Fibroblast of skin of abdomen (primary cell): ENCODE measurements around the gene TMEM150B. TPM values are rescaled to one million over a fixed set of nuclear protein-coding genes. Genes with fewer than 3 reads are reported as not detected.

Experiments used
- DNase-seq: peaks from one replicate; pipeline ENCODE4 v3.0.0-alpha.2; 2013
- polyA plus RNA-seq, 2 experiments: library from polyadenylated mRNA; unstranded; fragments of 120-200 nt; gene quantifications; one replicate each; pipeline ENCODE4 v1.2.1, GENCODE V29; 2013; ENCODE audit not compliant: insufficient read length in 2 of 2

The TMEM150B gene
- not detected for polyA plus RNA-seq (2013, experiment 1 of 2; ENCODE audit: insufficient read length)
- polyA plus RNA-seq (2013, experiment 2 of 2; ENCODE audit: insufficient read length), result not detected

- DNase-seq, result no peak
Measured at GRCh38 chr19:55325172-55325571, at the start of gene TMEM150B. TSS of gene TMEM150B (minus strand) at chr19:55325341. CDS start at chr19:55321036, 4,305 bp downstream.

DNA sequence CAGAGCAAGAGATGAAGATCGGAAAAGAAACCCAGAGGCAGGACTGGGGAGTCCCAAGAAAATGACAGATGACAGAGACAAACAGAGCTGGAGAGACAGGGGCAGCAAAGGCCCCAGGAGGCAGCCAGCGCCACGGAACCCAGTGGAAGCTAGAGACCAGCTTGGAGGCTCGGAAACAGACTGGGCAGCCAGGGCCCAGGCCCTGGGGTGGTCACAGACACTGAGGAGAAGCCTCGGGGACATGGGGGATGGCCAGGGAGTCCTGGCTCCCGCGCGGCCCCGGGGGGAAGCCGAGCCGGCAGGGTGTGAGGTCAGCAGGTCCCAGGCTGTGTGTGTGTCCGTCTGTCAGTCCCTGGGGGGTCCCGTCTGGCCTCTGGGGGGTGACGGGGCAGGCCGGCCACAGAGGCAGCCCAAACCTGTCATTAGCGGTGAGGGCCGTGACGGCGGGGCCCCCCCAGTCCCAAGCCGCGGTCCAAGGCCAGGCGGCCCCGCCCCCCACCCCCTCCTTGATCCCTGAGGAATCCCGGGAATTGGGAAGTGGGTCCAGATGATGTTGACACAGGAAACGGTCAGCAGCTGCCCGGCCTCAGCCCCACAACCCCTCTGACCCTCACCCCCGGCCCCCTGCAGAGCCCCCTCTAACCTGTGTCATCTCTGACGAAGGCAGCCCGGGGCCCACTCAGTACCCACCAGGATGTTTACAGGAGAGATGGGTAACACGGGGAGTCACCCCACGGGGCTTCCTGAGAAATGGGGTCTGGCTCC is 49.0 kb upstream of the TMEM150B start:
- peak; percentile 44 for DNase-seq

- peak; percentile 33 for DNase-seq
Measured at GRCh38 chr19:55373306-55373992, 48.3 kb upstream of the TMEM150B start.

GRCh38 chr19:55372316-55373081 is 47.4 kb upstream of the TMEM150B start:
- peak; percentile 78 for DNase-seq

GRCh38 chr19:55370305-55370988 is 45.3 kb upstream of the TMEM150B start, which contains the start of gene IL11:
TSS of gene IL11 (minus strand) at chr19:55370463. CDS start at chr19:55370310, 153 bp downstream.
- peak; percentile 82 for DNase-seq

DNA sequence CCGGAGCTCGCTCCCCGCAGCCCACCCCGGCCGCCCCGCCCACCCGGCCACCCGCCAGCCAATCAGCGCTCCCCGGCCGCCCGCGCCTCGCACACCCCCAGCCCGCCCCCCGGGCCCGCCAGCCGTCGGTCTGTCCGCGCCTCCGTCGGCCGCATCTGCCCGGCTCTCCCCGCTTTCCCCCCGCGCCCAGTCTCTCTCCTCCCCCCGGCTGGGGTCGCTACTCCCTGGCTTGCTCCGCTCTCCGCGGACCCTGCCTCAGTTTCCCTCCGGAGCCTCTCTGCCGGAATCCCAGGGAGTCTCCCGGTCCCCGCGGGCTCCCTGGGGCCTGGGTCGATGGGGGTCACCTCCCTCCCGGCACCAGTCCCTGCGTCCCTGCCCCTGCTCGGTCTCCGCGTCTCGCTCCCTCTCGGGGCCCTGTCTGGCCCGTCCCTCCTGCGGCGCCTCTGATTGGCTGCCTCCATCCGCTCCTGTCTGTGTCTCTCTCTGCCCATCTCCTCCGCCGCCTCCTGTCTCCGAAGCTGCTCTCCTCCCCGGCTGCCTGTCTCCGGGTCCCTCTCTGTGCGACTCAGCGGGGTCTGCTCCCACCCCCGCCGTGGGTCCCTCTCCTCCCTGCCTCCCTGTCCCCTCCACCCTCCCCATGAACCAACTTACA is 44.6 kb upstream of the TMEM150B start:
- peak; percentile 83 for DNase-seq

GRCh38 chr19:55368701-55369563 is 43.8 kb upstream of the TMEM150B start:
- peak; percentile 71 for DNase-seq

DNA sequence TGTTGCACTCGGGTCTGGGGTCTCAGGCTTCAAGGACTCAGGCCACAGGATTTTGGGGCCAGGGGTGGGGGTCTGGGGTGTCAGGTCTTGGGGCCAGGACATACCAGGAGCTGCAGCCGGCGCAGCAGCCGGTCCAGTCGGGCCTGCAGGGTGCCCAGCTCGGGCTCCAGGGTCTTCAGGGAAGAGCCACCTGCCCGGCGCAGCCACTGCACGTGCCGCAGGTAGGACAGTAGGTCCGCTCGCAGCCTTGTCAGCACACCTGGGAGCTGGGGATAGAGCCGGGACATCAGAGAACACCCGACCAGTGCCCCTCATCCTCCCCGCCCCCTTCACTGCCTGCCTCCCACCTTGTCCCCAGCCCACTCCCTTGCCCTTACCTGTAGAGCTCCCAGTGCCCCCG is 43.0 kb upstream of the TMEM150B start:
- no peak for DNase-seq

DNA sequence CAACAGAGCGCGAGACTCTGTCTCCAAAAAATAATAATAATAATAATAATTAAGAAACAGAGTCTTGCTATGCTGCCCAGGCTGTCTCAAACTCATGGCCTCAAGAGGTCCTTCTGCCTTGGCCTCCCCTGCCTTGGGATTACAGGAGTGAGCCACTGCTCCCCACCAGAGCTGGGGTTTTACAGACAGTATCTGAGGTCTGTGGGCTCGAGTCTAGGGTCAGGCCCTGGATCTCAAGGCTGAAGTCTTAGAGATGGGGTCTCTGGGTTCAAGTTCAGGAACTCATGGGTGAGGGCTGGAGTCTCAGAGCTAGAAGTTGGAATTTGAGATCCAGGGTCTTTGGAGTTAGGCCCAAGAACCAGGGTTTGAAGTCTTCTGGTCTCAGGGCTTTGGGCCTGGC is 41.6 kb upstream of the TMEM150B start:
- DNase-seq, result no peak

DNA sequence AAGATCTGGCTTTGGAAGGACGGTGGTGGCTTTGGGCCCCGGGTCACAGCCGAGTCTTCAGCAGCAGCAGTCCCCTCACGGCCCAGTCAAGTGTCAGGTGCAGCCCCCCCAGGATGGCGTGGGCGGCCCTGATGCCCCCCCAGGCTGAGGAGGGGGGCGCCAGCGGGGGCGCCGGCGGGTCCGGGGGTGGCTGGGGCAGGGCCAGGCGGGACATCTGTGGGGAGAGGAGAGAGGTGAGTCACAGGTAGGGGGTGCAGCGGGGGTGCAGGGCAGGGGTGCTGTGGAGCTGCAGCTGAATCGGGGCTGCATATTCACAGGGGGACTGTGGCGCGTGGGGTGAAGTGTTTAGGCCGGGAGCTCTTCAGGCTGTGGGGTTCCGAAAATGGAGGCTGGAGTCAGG is 40.8 kb upstream of the TMEM150B start:
- DNase-seq, result no peak

DNA sequence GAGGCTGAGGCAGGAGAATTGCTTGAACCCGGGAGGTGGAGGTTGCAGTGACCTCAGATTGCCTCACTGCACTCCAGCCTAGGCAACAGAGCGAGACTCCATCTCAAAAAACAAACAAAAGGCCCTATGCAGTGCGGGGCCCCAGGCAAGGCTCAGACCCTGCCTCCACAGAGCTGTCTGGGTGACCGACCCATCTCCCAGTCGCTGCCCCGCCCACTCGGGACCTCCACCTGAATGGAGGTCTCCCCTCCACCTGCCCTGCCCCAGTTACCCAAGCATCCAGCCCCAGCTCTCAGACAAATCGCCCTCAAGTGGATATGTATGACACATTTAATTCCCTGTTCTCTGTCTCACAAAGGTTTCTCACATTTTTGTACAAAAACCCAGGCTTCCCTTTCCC is 40.1 kb upstream of the TMEM150B start:
- DNase-seq, result no peak

- no peak for DNase-seq
Measured at GRCh38 chr19:55362990-55363716, 38.0 kb upstream of the TMEM150B start, which contains the start of gene GARIN5B. TSS of gene GARIN5B (minus strand) at chr19:55363260. CDS start at chr19:55363066, 194 bp downstream.

- DNase-seq, result no peak
Measured at GRCh38 chr19:55362174-55362989, 37.2 kb upstream of the TMEM150B start.

DNA sequence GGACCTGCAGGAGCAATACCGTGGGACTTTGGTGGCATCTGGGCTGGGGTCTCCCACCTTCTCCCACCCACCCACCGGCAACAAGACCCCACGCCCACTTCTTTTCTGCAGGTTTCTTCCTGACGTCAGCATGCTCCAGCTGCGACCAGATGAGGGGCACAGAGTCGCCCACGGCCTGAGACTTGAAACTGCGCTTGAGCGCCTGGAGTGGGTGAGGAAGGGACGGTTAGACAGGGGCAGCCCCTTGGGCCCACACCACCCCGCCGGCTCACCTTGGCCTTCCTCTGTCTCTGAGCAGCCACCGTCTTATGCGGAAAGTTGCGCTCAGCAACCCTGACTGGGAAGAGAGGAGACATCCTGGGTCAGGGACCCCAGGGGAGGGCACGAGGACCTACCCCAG is 35.8 kb upstream of the TMEM150B start:
- no peak for DNase-seq

DNA sequence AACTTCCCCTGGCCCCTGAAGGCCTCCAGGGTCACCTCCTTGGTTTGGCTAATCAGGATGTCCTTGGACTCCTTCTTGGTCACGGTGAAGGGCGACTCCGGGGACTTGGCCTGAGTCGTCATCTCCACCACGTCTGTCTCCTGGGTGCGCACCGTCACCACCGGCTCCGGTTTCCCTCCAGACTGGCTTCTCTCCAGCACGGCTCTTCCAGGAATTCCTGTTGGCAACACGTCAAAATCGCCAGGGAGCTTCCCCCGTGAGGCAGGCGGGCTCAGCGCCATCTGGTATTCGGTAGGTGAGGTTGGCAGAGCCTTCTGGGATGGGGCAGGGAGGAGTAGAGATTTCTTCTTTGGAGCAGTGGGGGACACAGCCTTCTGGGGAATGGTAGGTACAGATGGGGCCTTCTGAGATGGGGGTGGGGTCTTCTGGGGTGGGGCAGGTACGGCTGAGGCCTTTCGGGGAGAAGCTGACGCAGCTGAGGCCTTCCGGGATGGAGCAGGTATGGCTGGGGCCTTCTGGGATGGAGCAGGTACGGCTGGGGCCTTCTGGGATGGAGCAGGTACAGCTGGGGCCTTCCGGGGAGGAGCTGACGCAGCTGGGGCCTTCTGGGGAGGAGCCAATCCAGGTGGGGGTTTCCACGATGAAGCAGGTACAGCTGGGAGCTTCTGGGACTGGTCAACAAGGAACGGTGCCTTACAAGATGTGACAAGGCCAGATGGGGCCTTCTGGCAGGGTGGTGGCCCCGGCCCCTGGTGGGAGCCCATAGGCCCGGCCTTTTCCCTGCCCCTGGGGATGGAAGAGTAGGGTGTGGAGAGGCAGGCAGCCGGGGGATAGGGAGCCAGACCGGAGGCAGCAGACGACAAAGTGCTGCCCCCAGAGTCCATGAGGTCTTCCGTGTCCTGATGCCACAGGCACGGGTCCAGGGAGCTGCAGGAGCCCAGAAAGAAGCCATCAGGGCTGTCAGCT is 34.1 kb upstream of the TMEM150B start:
- DNase-seq, result no peak

GRCh38 chr19:55358493-55358892 is 33.4 kb upstream of the TMEM150B start:
- no peak for DNase-seq

DNA sequence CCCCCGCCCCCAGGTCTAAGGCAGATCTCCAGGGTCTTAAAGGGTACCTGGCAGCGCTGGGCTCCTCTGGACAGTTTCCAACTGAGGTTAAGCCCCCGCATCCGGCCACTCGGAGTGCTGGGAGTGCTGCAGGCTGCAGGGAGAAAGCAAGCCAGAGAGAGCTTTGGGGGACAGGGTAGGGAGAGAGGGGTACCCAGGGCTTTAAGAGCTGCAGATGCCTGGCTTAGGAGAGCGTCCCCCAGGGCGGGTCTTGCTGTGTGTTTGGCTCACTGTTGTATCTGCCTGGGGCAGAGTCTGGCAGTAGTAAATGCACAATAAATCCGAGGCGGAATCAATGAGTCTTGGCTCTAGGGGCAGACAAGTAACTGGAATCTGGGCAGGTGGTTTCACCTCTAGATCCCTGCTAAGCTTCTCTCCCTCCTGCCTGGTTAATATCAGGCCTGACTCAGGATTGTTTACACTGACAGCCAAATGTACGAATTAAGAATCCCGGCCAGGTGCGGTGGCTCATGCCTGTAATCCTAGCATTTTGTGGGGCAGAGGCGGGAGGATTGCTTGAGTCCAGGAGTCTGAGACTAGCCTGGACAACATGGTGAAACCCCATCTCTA is 30.2 kb upstream of the TMEM150B start:
- no peak for DNase-seq
